GM12878 (cell line): ENCODE data around the gene COMT. TPM values are rescaled to one million over a fixed set of nuclear protein-coding genes. Genes with fewer than 3 reads are reported as not detected.

Source experiments
- ATAC-seq: fragments of 200-7000 bp; cut with Tn5 transposase; 3 replicates; pipeline ENCODE4 v1.9.1; 2020; ENCODE audit warnings: mild to moderate bottlenecking, moderate library complexity
- BruUV-seq: library from RNA; stranded (reverse); fragments of 400-500 nt; replicated peaks from 2 replicates; lab custom pipeline; 2021; lab: Mats Ljungman, UMichigan
- CTCF ChIA-PET: fragments of 300-600 bp; sonication (Branson Sonifier 250); formaldehyde crosslinking; extraction: SDS; loops from one replicate; lab custom pipeline; 2021; ENCODE audit warnings: inconsistent platforms; lab: Yijun Ruan, JAX
- POLR2A ChIA-PET: fragments of 350-600 bp; formaldehyde crosslinking; extraction: SDS; loops from one replicate; lab custom pipeline; 2021; ENCODE audit warnings: inconsistent platforms; lab: Charles Lee
- RAD21 ChIA-PET: fragments of 300-600 bp; sonication (Branson Sonifier 250); formaldehyde crosslinking; loops from one replicate; lab custom pipeline; 2023; ENCODE audit warnings: antibody characterized with exemption; ENCODE audit not compliant: unreplicated experiment; lab: Charles Lee
- SMC1A ChIA-PET: fragments of 300-600 bp; sonication (Branson Sonifier 250); formaldehyde crosslinking; loops from one replicate; lab custom pipeline; 2023; ENCODE audit not compliant: unreplicated experiment, uncharacterized antibody; lab: Charles Lee
- DNase-seq: peaks from one replicate; pipeline ENCODE4 v3.0.0-alpha.2; 2011; ENCODE audit warnings: low read depth, low spot score
- FAIRE-seq: peaks from 3 replicates; lab custom pipeline; 2011; peaks lifted over from hg19 to GRCh38; lab: Jason Lieb, UNC
- H2AFZ ChIP-seq: 2 replicates; pipeline ENCODE4 v1.6.0; 2011; ENCODE audit warnings: low read depth, low read length, control low read depth; ENCODE audit not compliant: control insufficient read depth
- H3K27ac ChIP-seq: 2 replicates; pipeline ENCODE4 v1.5.1; 2011; ENCODE audit warnings: control low read depth; ENCODE audit not compliant: control insufficient read depth, insufficient read depth
- H3K27me3 ChIP-seq, 2 experiments: replicated peaks in 1 of 2; 2 replicates each; pipeline versions ENCODE4 v1.6.0 to v1.6.1; 2011; ENCODE audit warnings: low read length in 1 of 2; ENCODE audit not compliant: control insufficient read depth in 2 of 2, insufficient read depth in 2 of 2
- H3K36me3 ChIP-seq, 2 experiments: 2 replicates each; pipeline ENCODE4 v1.5.1; 2011; ENCODE audit warnings: low read length in 1 of 2; ENCODE audit not compliant: control insufficient read depth in 2 of 2, insufficient read depth in 2 of 2
- H3K4me1 ChIP-seq: 2 replicates; pipeline ENCODE4 v1.6.1; 2011; ENCODE audit warnings: mild to moderate bottlenecking, low read length, moderate library complexity, mixed read lengths; ENCODE audit not compliant: control insufficient read depth, insufficient read depth
- H3K4me2 ChIP-seq: 2 replicates; pipeline ENCODE4 v1.6.0; 2011; ENCODE audit warnings: control low read depth; ENCODE audit not compliant: control insufficient read depth, insufficient read depth
- H3K4me3 ChIP-seq: fragments of 200-600 bp; sonication (generic); 2 replicates; pipeline ENCODE4 v1.5.1; 2016
- H3K79me2 ChIP-seq: 2 replicates; pipeline ENCODE4 v1.6.0; 2011; ENCODE audit warnings: low read length; ENCODE audit not compliant: control insufficient read depth, insufficient read depth
- H3K9ac ChIP-seq: 2 replicates; pipeline ENCODE4 v1.8.0; 2011; ENCODE audit warnings: low read length, control low read depth, mixed read lengths; ENCODE audit not compliant: control insufficient read depth, insufficient read depth
- H3K9me3 ChIP-seq: replicated peaks from 3 replicates; pipeline ENCODE4 v1.5.1; 2011; ENCODE audit warnings: mild to moderate bottlenecking, low read length; ENCODE audit not compliant: control insufficient read depth, insufficient read depth
- H4K20me1 ChIP-seq: 2 replicates; pipeline ENCODE4 v1.6.0; 2011; ENCODE audit not compliant: control insufficient read depth, insufficient read depth
- CEBPZ ChIP-seq: fragments of 150-350 bp; IDR thresholded peaks from 2 replicates; pipeline ENCODE4 v1.6.1; 2016; ENCODE audit warnings: low read depth, low read length
- IKZF1 ChIP-seq: fragments of 450-650 bp; conservative IDR thresholded peaks from 2 replicates; pipeline ENCODE4 v1.6.1; 2017; ENCODE audit warnings: antibody characterized with exemption, mild to moderate bottlenecking
- IKZF2 ChIP-seq, 2 experiments: fragments of 450-650 bp; IDR thresholded peaks; 2 replicates each; pipeline ENCODE4 v1.6.1; 2017; ENCODE audit warnings: mild to moderate bottlenecking in 2 of 2, moderate library complexity in 2 of 2
- MEF2B ChIP-seq: fragments of 450-650 bp; IDR thresholded peaks from 2 replicates; pipeline ENCODE4 v1.6.1; 2018; ENCODE audit warnings: mild to moderate bottlenecking, moderate library complexity; ENCODE audit not compliant: partially characterized antibody, poor library complexity, severe bottlenecking
- MXI1 ChIP-seq: fragments of 150-350 bp; IDR thresholded peaks from 2 replicates; pipeline ENCODE4 v1.6.1; 2011; ENCODE audit warnings: low read depth, mild to moderate bottlenecking, inconsistent platforms, low read length, improper control_type of control experiment
- NKRF ChIP-seq: fragments of 450-650 bp; conservative IDR thresholded peaks from 2 replicates; pipeline ENCODE4 v1.6.1; 2017; ENCODE audit warnings: mild to moderate bottlenecking, moderate library complexity
- PML ChIP-seq: IDR thresholded peaks from 2 replicates; pipeline ENCODE4 v1.6.1; 2012; ENCODE audit warnings: low read length, inconsistent platforms
- RAD51 ChIP-seq: fragments of 450-650 bp; IDR thresholded peaks from 2 replicates; pipeline ENCODE4 v1.6.1; 2016; ENCODE audit warnings: moderate library complexity, mild to moderate bottlenecking, inconsistent platforms
- RCOR1 ChIP-seq: conservative IDR thresholded peaks from 2 replicates; pipeline ENCODE4 v1.6.1; 2012; ENCODE audit warnings: low read depth, low read length, improper control_type of control experiment
- RELB ChIP-seq: fragments of 450-650 bp; IDR thresholded peaks from 2 replicates; pipeline ENCODE4 v1.6.1; 2017; ENCODE audit warnings: low read depth, mild to moderate bottlenecking, moderate library complexity
- RFX5 ChIP-seq: IDR thresholded peaks from 2 replicates; pipeline ENCODE4 v1.6.1; 2011; ENCODE audit warnings: low read depth, low read length, improper control_type of control experiment
- SMAD5 ChIP-seq: IDR thresholded peaks from 2 replicates; pipeline ENCODE4 v1.6.1; 2016; ENCODE audit warnings: antibody characterized with exemption, low read depth
- SPI1 ChIP-seq: IDR thresholded peaks from 2 replicates; pipeline ENCODE4 v1.6.1; 2011; ENCODE audit warnings: low read depth, mild to moderate bottlenecking, low read length, moderate library complexity, borderline replicate concordance; ENCODE audit not compliant: insufficient read depth
- TAF1 ChIP-seq: IDR thresholded peaks from 2 replicates; pipeline ENCODE4 v1.6.1; 2011; ENCODE audit warnings: mild to moderate bottlenecking, low read depth, low read length, borderline replicate concordance
- WGBS: methylation state at CpG from one replicate; pipeline ENCODE4 v1.1.6; 2016; ENCODE audit warnings: low lambda C conversion rate; ENCODE audit not compliant: insufficient replicate concordance, insufficient coverage; ENCODE audit errors: missing lambda C conversion rate; 5-methylcytosine and 5-hydroxymethylcytosine counted together
- in situ Hi-C: fragments of 300-500 bp; cut with MboI; formaldehyde crosslinking; loops from 9 replicates; pipeline ENCODE4 v1.14.3; 2018; ENCODE audit warnings: mixed read lengths
- intact Hi-C: fragments of 100-400 bp; cut with micrococcal nuclease; formaldehyde crosslinking; loops from one replicate; pipeline ENCODE4 v1.14.2; 2022; ENCODE audit not compliant: unreplicated experiment
- polyA plus RNA-seq, 11 experiments: library from polyadenylated mRNA; depleted of rRNA in 4 of 11; unstranded in 6 of 11; stranded (reverse) in 5 of 11; fragments of >200 nt; fragmentation: Nextera tagmentation in 4 of 11; fragmentation: Illumina TruSeq in 1 of 11; extraction: Ambion mirVana in 4 of 11; extraction: Trizol in 1 of 11; gene quantifications; 1 replicate in 1 of 11; 2 replicates in 10 of 11; pipeline versions ENCODE4 v1.2.1 to v1.2.3, GENCODE V29; 2011 to 2016; ENCODE audit warnings: inconsistent platforms in 2 of 11, missing spikeins in 2 of 11, low read depth in 1 of 11
- total RNA-seq, 4 experiments: library from RNA; depleted of rRNA in 3 of 4; stranded (reverse); fragments of >200 nt in 3 of 4; fragmentation: Illumina TruSeq in 1 of 4; extraction: Trizol in 1 of 4; gene quantifications; 2 replicates each; pipeline versions ENCODE4 v1.2.1 to v1.2.3, GENCODE V29; 2013 to 2021

The COMT gene
- total and polyA plus RNA-seq, 10 of the 15 experiments (the other 5 are each of a cell fraction or from before 2014, with no cell fraction given) = 4.5 to 152 (median 66.1) TPM

- no peak for DNase-seq
- no peaks in the 10 kb centered on the region for H4K20me1 ChIP-seq
- no peaks in the 10 kb centered on the region for H3K27me3 ChIP-seq
- peak overlapping the region; percentile 78 for H2AFZ ChIP-seq
- peak overlapping the region; percentile 91 for H3K27ac ChIP-seq
- POLR2A ChIA-PET = interaction anchor here (1.0 to 1.3 kb wide), 2 partner anchors 87 to 175 kb away, joined by 4 to 5 read pairs; partner anchors contain the start of gene TRMT2A
- peak; percentile 64 for ATAC-seq
- H3K4me2 ChIP-seq = peak overlapping the region; percentile 97
- no TSS peak for BruUV-seq
- no peaks in the 10 kb centered on the region for H3K36me3 ChIP-seq
- in situ Hi-C loops = no loop called here
- peaks cover 39% of the 10 kb centered on the region for H3K79me2 ChIP-seq
- peak overlapping the region; percentile 94 for H3K4me3 ChIP-seq
- peak; percentile 44 for FAIRE-seq
- WGBS = 3% methylated on average over 8 of the region's 8 CpGs
- SMC1A ChIA-PET = interaction anchor here (1.6 kb wide), 1 partner anchor 11 kb away, joined by 3 read pairs; no protein-coding TSS in a partner anchor
- CTCF ChIA-PET = interaction anchor here (0.5 to 2.0 kb wide), 6 partner anchors 14 to 212 kb away, joined by 3 to 8 read pairs (median 4); no protein-coding TSS in a partner anchor
- H3K9me3 ChIP-seq = no peaks in the 10 kb centered on the region
- H3K4me1 ChIP-seq = peaks cover 15% of the 10 kb centered on the region; the same call in 1 of the 2 replicates
- RAD21 ChIA-PET = interaction anchor here (1.2 to 2.2 kb wide), 4 partner anchors 25 to 212 kb away, joined by 3 to 7 read pairs (median 4); no protein-coding TSS in a partner anchor
- intact Hi-C loops = loop anchor here (5.0 kb wide), 1 partner anchor 85 kb away; no protein-coding TSS in a partner anchor
- H3K9ac ChIP-seq = peak overlapping the region; percentile 100
- TF ChIP-seq SMAD5 (0 out of 2 replicates have a peak, but pooled peaks have one; percentile 41), CEBPZ (no peak), RELB (peak; percentile 19; the same call in 1 of the 2 replicates), SPI1 (peak; percentile 85), MEF2B (peak; percentile 10), IKZF1 (peak; percentile 48; the same call in 1 of the 2 replicates), RCOR1 (no peak), RAD51 (peak; percentile 25; the same call in 1 of the 2 replicates), RFX5 (peak; percentile 92), NKRF (0 out of 2 replicates have a peak, but pooled peaks have one; percentile 14), MXI1 (peak; percentile 43; the same call in 1 of the 2 replicates), PML (0 out of 2 replicates have a peak, but pooled peaks have one; percentile 16), IKZF2 (IDR thresholded peaks at IDR 0.05) (peak; percentile 29 to 43; a peak in 3 of 4 replicates), TAF1 (peak; percentile 39; the same call in 1 of the 2 replicates)
These were observed 847 bp downstream of the COMT start for GRCh38 chr22:19942157-19943081.
